Mesenchymal stem cell (in vitro differentiated cells and primary cell): Measurements from ENCODE around the gene IL26.

Experiments used
- DNase-seq: peaks from one replicate; pipeline ENCODE4 v3.0.0-alpha.2; 2013
- H2AFZ ChIP-seq: one replicate; pipeline ENCODE4 v1.6.1; 2013; ENCODE audit warnings: low read depth, mild to moderate bottlenecking, control low read depth, inconsistent platforms, low read length, moderate library complexity
- H2AK5ac ChIP-seq: 2 replicates; pipeline ENCODE4 v1.6.1; 2013; ENCODE audit warnings: low read length, moderate library complexity, mild to moderate bottlenecking, inconsistent platforms; ENCODE audit not compliant: severe bottlenecking
- H2BK120ac ChIP-seq: one replicate; pipeline ENCODE4 v1.6.1; 2013; ENCODE audit warnings: low read depth, mild to moderate bottlenecking, inconsistent platforms, low read length, moderate library complexity
- H2BK12ac ChIP-seq, 2 experiments: one replicate each; pipeline ENCODE4 v1.6.1; 2013; ENCODE audit warnings: inconsistent platforms in 2 of 2, low read length in 2 of 2, mild to moderate bottlenecking in 2 of 2, moderate library complexity in 2 of 2, control low read depth in 1 of 2
- H2BK15ac ChIP-seq: one replicate; pipeline ENCODE4 v1.6.1; 2013; ENCODE audit warnings: mild to moderate bottlenecking, low read depth, inconsistent platforms; ENCODE audit not compliant: poor library complexity, severe bottlenecking
- H2BK5ac ChIP-seq: 2 replicates; pipeline ENCODE4 v1.6.1; 2013; ENCODE audit warnings: low read depth, mild to moderate bottlenecking, low read length, control low read depth, inconsistent platforms; ENCODE audit not compliant: poor library complexity, severe bottlenecking
- H3K14ac ChIP-seq, 2 experiments: one replicate each; pipeline ENCODE4 v1.6.1; 2013; ENCODE audit warnings: inconsistent platforms in 2 of 2, low read length in 2 of 2, control low read depth in 1 of 2, mild to moderate bottlenecking in 1 of 2, moderate library complexity in 1 of 2
- H3K18ac ChIP-seq, 2 experiments: one replicate each; pipeline ENCODE4 v1.6.1; 2013; ENCODE audit warnings: inconsistent platforms in 2 of 2, low read length in 2 of 2, control low read depth in 1 of 2, low read depth in 1 of 2, mild to moderate bottlenecking in 1 of 2
- H3K23ac ChIP-seq, 2 experiments: one replicate each; pipeline ENCODE4 v1.6.1; 2013; ENCODE audit warnings: inconsistent platforms in 2 of 2, low read length in 2 of 2, mild to moderate bottlenecking in 2 of 2, moderate library complexity in 2 of 2, control low read depth in 1 of 2
- H3K27ac ChIP-seq: 2 replicates; pipeline ENCODE4 v1.5.1; 2013; ENCODE audit warnings: mild to moderate bottlenecking, moderate library complexity, low read length, control low read depth, inconsistent platforms; ENCODE audit not compliant: poor library complexity, severe bottlenecking
- H3K27me3 ChIP-seq, 2 experiments: 2 replicates each; pipeline versions ENCODE4 v1.6.1 to v1.7.0; 2013; ENCODE audit warnings: low read length in 2 of 2, mild to moderate bottlenecking in 2 of 2, moderate library complexity in 2 of 2, control low read depth in 1 of 2, inconsistent platforms in 1 of 2; ENCODE audit not compliant: control insufficient read depth in 1 of 2, insufficient read depth in 1 of 2
- H3K36me3 ChIP-seq, 2 experiments: 2 replicates each; pipeline versions ENCODE4 v1.6.1 to v1.7.0; 2013; ENCODE audit warnings: low read length in 2 of 2, control low read depth in 1 of 2, inconsistent platforms in 1 of 2, low read depth in 1 of 2, mild to moderate bottlenecking in 1 of 2; ENCODE audit not compliant: insufficient read depth in 2 of 2, control insufficient read depth in 1 of 2
- H3K4ac ChIP-seq, 2 experiments: one replicate each; pipeline ENCODE4 v1.6.1; 2013; ENCODE audit warnings: inconsistent platforms in 2 of 2, low read length in 2 of 2, mild to moderate bottlenecking in 2 of 2, moderate library complexity in 2 of 2, control low read depth in 1 of 2, low read depth in 1 of 2
- H3K4me1 ChIP-seq: 2 replicates; pipeline ENCODE4 v1.6.1; 2013; ENCODE audit warnings: low read depth, low read length, control low read depth; ENCODE audit not compliant: control insufficient read depth, insufficient read depth
- H3K4me2 ChIP-seq: 2 replicates; pipeline ENCODE4 v1.6.1; 2013; ENCODE audit warnings: low read length, mild to moderate bottlenecking, inconsistent platforms; ENCODE audit not compliant: poor library complexity, severe bottlenecking
- H3K4me3 ChIP-seq, 2 experiments: 2 replicates each; pipeline versions ENCODE4 v1.5.1 to v1.7.0; 2013; ENCODE audit warnings: low read length in 2 of 2, mild to moderate bottlenecking in 2 of 2, control low read depth in 1 of 2, low read depth in 1 of 2; ENCODE audit not compliant: insufficient read depth in 1 of 2
- H3K79me1 ChIP-seq: replicated peaks from 2 replicates; pipeline ENCODE4 v1.6.1; 2013; ENCODE audit warnings: mild to moderate bottlenecking, control low read depth, low read length, inconsistent platforms; ENCODE audit not compliant: poor library complexity, severe bottlenecking
- H3K9ac ChIP-seq: 2 replicates; pipeline ENCODE4 v1.7.0; 2013; ENCODE audit warnings: mild to moderate bottlenecking, low read length, moderate library complexity
- H3K9me3 ChIP-seq: 2 replicates; pipeline ENCODE4 v1.7.0; 2013; ENCODE audit warnings: mild to moderate bottlenecking, low read length; ENCODE audit not compliant: control insufficient read depth
- H4K8ac ChIP-seq: one replicate; pipeline ENCODE4 v1.6.1; 2013; ENCODE audit warnings: inconsistent platforms, mild to moderate bottlenecking, low read length, moderate library complexity
- H4K91ac ChIP-seq: one replicate; pipeline ENCODE4 v1.6.1; 2013; ENCODE audit warnings: mild to moderate bottlenecking, low read length, inconsistent platforms
- WGBS: methylation state at CpG from one replicate; pipeline ENCODE4 v1.1.7; 2013; ENCODE audit warnings: mixed read lengths; 5-methylcytosine and 5-hydroxymethylcytosine counted together

IL26 gene

GRCh38 chr12:68264158-68264855 lies 38.7 kb upstream of the IL26 start:
- H3K27me3 ChIP-seq: no peaks in the 10 kb centered on the region
- no peak overlapping the region for H3K18ac ChIP-seq
- no peak overlapping the region for H4K91ac ChIP-seq
- DNase-seq: no peak
- no peaks in the 10 kb centered on the region for H3K9me3 ChIP-seq
- no peaks in the 10 kb centered on the region for H3K36me3 ChIP-seq
- peaks cover 5% of the 10 kb centered on the region for H3K4me1 ChIP-seq
- H3K79me1 ChIP-seq: no peaks in the 10 kb centered on the region
- H3K14ac ChIP-seq: no peak overlapping the region
- H2BK120ac ChIP-seq: no peak overlapping the region
- no peak overlapping the region for H2AFZ ChIP-seq
- H2BK5ac ChIP-seq: no peak overlapping the region
- H2AK5ac ChIP-seq: peak overlapping the region; percentile 92
- H3K4ac ChIP-seq: no peak overlapping the region
- H3K27ac ChIP-seq: peak overlapping the region; percentile 58
- H3K9ac ChIP-seq: no peak overlapping the region
- no peak overlapping the region for H4K8ac ChIP-seq
- H2BK15ac ChIP-seq: no peak overlapping the region
- 95% methylated on average over 7 of the region's 7 CpGs for WGBS
- H3K4me3 ChIP-seq: peak overlapping the region in 1 of 2 experiments; percentile 23
- H3K4me2 ChIP-seq: no peak overlapping the region
- H3K23ac ChIP-seq: no peak overlapping the region
- no peak overlapping the region for H2BK12ac ChIP-seq

- Histone ChIP-seq H4K8ac (no peak overlapping the region), H2BK120ac (no peak overlapping the region), H2AK5ac (no peak overlapping the region), H2BK15ac (no peak overlapping the region), H3K4me1 (peaks cover 5% of the 10 kb centered on the region), H3K4me3 (no peak overlapping the region), H3K36me3 (no peaks in the 10 kb centered on the region), H3K4me2 (no peak overlapping the region), H2BK5ac (no peak overlapping the region), H2BK12ac (no peak overlapping the region), H3K27ac (no peak overlapping the region), H3K23ac (no peak overlapping the region), H3K18ac (no peak overlapping the region), H2AFZ (no peak overlapping the region), H3K79me1 (no peaks in the 10 kb centered on the region), H3K9me3 (no peaks in the 10 kb centered on the region), H3K14ac (no peak overlapping the region), H3K9ac (no peak overlapping the region), H3K4ac (no peak overlapping the region), H4K91ac (no peak overlapping the region), H3K27me3 (no peaks in the 10 kb centered on the region)
- DNase-seq: peak; percentile 24
- no CpG with 5 or more reads among the region's 1 CpG for WGBS
These were observed 37.8 kb upstream of the IL26 start for GRCh38 chr12:68263366-68263765.

GRCh38 chr12:68261896-68262295 lies 36.3 kb upstream of the IL26 start:
- no peak overlapping the region for H3K23ac ChIP-seq
- no peak overlapping the region for H2AK5ac ChIP-seq
- no peak overlapping the region for H4K91ac ChIP-seq
- no peaks in the 10 kb centered on the region for H3K27me3 ChIP-seq
- no peak overlapping the region for H3K4ac ChIP-seq
- no peak overlapping the region for H2AFZ ChIP-seq
- H2BK5ac ChIP-seq: no peak overlapping the region
- H3K14ac ChIP-seq: no peak overlapping the region
- no peak overlapping the region for H3K9ac ChIP-seq
- H3K79me1 ChIP-seq: no peaks in the 10 kb centered on the region
- H3K36me3 ChIP-seq: no peaks in the 10 kb centered on the region
- H4K8ac ChIP-seq: no peak overlapping the region
- H2BK120ac ChIP-seq: no peak overlapping the region
- no peak overlapping the region for H2BK12ac ChIP-seq
- H3K27ac ChIP-seq: no peak overlapping the region
- no peak overlapping the region for H3K18ac ChIP-seq
- peaks cover 5% of the 10 kb centered on the region for H3K4me1 ChIP-seq
- H3K4me3 ChIP-seq: no peak overlapping the region
- DNase-seq: no peak
- no peak overlapping the region for H3K4me2 ChIP-seq
- no peaks in the 10 kb centered on the region for H3K9me3 ChIP-seq
- no peak overlapping the region for H2BK15ac ChIP-seq

GRCh38 chr12:68260153-68260552 lies 34.5 kb upstream of the IL26 start:
- H4K8ac ChIP-seq: no peak overlapping the region
- H3K4me2 ChIP-seq: no peak overlapping the region
- no peak overlapping the region for H2BK5ac ChIP-seq
- no peak overlapping the region for H2AFZ ChIP-seq
- DNase-seq: no peak
- H3K9ac ChIP-seq: no peak overlapping the region
- no peak overlapping the region for H2BK12ac ChIP-seq
- H3K4me1 ChIP-seq: peaks cover 2% of the 10 kb centered on the region
- no peaks in the 10 kb centered on the region for H3K79me1 ChIP-seq
- H3K23ac ChIP-seq: no peak overlapping the region
- H4K91ac ChIP-seq: no peak overlapping the region
- 100% methylated on average over 1 of the region's 3 CpGs for WGBS
- H3K36me3 ChIP-seq: no peaks in the 10 kb centered on the region
- H3K9me3 ChIP-seq: no peaks in the 10 kb centered on the region
- no peak overlapping the region for H3K27ac ChIP-seq
- H3K4ac ChIP-seq: no peak overlapping the region
- H3K14ac ChIP-seq: no peak overlapping the region
- H2BK120ac ChIP-seq: no peak overlapping the region
- no peak overlapping the region for H2AK5ac ChIP-seq
- H3K4me3 ChIP-seq: no peak overlapping the region
- no peaks in the 10 kb centered on the region for H3K27me3 ChIP-seq
- no peak overlapping the region for H2BK15ac ChIP-seq
- H3K18ac ChIP-seq: no peak overlapping the region
